GM18511 (cell line): ENCODE results near the gene ANGPTL4.
"Not testable (repeated sequence)": the region's sequence is repeated elsewhere in the genome, so short reads cannot be mapped to it uniquely, and the experiment has no call there.

Experiments used
- ATAC-seq: cut with Tn5 transposase; IDR thresholded peaks from one replicate; pipeline ENCODE4 v1.9.1; 2021; ENCODE audit warnings: mild to moderate bottlenecking, moderate library complexity; ENCODE audit not compliant: unreplicated experiment

The ANGPTL4 gene

DNA sequence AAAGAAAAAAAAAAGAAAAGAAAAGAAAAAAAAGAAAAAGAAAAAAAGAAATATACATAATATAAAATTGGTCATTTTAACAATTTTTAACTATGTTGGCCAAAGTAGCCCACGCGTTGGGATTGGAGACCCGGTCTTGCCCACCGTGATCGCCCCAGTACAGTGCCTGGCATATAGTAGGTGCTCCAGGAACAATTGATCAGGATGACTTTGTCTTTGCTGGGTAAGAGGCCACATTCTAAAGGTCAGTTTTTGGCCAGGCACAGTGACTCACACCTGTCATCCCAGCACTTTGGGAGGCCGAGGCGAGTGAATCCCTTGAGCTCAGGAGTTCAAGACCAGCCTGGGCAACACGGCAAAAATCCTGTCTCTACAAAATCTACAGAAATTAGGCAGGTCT is 3.8 kb upstream of the ANGPTL4 start:
- no peak for ATAC-seq

GRCh38 chr19:8361921-8362793 is 1.8 kb upstream of the ANGPTL4 start:
- no peak for ATAC-seq

DNA sequence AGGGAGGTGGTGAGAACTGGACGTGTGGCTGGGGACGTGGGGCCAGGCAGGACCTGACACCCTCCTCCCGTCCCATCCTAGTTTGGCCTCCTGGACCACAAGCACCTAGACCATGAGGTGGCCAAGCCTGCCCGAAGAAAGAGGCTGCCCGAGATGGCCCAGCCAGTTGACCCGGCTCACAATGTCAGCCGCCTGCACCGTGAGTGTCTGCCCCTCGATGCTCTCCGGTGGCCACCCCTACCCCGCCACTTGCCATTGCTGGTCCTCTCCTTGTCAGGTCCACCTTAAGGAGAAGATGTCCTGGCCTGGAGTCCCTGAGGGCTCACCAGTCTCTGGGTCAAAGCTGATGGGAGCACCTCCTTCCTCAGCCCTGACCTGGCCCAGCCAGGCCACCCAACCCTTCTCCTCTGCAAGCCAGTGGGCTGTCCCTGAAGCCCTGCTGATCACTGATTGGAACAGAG is 2.2 kb downstream of the ANGPTL4 start:
- ATAC-seq: no peak

DNA sequence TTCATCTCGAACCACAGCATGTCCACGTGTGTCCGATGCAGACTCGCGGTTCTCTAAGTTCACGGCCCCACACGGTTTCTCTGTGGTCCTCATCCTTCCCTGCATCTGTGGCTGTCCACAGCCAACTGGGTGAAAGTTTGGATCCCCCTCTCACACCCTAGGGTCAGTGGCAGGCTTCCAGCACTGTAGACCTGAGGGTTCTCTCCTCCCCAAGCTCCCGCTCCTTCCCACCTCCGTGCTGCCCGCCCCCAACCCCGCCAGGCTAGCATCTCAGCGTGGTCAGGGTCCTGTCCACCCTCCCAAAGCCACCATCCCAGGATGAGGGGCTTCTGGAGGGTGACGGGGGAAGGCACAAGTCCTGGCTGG is 3.0 kb downstream of the ANGPTL4 start:
- ATAC-seq: no peak

GRCh38 chr19:8367327-8368001 is 3.5 kb downstream of the ANGPTL4 start:
- no peak for ATAC-seq

DNA sequence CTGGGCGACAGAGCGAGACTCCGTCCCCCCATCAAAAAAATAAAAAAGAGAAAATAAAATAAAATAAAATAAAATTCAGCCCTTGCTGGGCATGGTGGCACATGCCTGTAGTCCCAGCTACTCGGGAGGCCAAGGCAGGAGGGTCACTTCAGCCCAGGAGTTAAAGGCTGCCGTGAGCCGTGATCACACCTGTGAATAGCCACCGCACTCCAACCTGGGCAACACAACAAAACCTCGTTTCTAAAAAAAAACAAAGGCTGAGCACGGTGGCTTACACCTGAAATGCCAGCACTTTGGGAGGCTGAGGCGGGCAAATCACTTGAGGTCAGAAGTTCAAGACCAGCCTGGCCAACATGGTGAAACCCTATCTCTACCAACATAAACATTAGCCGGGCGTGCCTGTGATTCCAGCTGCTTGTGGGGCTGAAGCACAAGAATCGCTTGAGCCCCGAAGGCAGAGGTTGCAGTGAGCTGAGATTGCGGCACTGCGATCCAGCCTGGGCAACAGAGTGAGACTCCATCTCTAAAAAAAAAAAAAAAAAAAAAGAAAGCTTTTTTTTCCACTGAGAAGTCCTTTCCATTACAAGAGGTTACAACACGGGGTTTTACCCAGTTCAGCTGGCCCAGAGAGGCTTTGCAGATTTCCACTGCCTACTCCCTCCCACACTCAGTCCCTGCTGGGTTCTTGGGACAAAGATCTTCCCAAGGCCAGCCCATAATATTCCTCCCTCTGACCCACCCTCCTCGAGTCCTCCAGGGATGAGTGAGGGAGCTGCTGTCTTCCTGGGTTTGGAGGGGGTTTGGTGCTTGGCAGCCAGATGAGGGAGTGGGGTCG is 6.4 kb downstream of the ANGPTL4 start:
- ATAC-seq: no peak

DNA sequence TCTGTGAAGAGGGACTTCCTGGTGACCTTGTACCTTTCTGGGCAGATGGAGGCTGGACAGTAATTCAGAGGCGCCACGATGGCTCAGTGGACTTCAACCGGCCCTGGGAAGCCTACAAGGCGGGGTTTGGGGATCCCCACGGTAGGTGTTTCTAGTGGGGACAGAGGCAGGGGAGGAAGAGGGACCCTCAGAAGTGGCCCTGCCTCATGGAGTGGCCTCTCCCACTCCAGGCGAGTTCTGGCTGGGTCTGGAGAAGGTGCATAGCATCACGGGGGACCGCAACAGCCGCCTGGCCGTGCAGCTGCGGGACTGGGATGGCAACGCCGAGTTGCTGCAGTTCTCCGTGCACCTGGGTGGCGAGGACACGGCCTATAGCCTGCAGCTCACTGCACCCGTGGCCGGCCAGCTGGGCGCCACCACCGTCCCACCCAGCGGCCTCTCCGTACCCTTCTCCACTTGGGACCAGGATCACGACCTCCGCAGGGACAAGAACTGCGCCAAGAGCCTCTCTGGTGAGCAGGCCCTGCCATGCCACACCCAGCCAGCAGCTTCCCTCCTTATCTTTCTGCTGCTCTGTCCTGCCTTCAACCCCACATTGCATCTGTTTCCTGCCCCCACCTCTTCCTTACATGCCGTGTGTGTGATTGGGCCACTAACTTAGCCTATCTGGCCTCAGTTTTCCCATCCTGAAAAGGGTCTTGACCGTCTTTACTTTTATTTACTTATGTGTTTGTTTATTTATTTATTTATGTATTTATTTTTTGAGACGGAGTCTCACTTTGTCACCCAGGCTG is 7.3 kb downstream of the ANGPTL4 start:
- ATAC-seq: no peak

DNA sequence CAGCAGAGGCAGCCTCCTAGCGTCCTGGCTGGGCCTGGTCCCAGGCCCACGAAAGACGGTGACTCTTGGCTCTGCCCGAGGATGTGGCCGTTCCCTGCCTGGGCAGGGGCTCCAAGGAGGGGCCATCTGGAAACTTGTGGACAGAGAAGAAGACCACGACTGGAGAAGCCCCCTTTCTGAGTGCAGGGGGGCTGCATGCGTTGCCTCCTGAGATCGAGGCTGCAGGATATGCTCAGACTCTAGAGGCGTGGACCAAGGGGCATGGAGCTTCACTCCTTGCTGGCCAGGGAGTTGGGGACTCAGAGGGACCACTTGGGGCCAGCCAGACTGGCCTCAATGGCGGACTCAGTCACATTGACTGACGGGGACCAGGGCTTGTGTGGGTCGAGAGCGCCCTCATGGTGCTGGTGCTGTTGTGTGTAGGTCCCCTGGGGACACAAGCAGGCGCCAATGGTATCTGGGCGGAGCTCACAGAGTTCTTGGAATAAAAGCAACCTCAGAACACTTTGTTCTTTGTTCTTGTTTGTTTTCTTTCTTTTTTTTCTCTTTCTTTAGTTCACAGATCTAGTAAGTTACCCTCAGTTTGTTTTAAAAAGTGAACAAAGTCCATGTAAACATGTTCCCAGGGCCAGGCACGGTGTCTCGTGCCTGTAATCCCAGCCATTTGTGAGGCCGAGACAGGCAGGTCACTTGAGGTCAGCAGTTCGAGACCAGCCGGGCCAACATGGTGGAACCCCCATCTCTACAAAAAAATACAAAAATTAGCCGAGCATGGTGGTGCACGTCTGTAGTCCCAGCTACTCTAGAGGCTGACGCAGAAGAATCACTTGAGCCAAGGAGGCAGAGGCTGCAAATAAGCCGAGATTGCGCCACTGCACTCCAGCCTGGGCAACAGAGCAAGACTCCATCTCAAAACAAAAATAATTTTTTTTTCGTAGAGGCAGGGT is 10.2 kb downstream of the ANGPTL4 start:
- ATAC-seq: no peak

- not testable (repeated sequence) for ATAC-seq
These were observed 11.8 kb downstream of the ANGPTL4 start for GRCh38 chr19:8375766-8376165.

DNA sequence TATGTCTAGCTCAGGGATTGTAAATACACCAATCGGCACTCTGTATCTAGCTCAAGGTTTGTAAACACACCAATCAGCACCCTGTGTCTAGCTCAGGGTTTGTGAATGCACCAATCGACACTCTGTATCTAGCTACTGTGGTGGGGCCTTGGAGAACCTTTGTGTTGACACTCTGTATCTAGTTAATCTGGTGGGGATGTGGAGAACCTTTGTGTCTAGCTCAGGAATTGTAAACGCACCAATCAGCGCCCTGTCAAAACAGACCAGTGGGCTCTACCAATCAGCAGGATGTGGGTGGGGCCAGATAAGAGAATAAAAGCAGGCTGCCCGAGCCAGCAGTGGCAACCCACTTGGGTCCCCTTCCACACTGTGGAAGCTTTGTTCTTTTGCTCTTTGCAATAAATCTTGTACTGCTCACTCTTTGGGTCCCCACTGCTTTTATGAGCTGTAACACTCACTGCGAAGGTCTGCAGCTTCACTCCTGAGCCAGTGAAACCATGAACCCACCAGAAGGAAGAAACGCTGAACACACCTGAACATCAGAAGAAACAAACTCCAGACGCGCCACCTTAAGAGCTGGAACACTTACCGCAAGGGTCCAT is 12.5 kb downstream of the ANGPTL4 start:
- ATAC-seq: not testable (repeated sequence)

DNA sequence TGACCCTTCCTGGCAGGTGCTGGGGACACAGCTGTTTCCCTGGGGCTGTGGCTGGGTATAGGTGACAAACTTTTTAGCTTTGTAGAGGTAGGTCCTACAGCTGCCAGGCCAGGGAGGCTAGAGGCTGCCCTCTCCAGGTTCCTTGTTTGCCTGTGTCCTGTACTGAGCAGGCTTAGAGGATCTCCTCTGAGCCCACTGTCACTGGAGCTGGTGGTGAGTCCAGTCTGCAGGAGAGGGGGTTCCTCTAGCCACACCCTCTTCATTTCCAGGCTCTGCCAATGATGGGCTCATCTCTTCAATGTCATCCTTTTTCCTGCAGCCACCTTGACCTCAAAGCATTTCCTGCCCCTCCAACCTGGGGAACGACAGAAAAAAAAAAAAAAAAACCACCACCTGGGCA is 13.6 kb downstream of the ANGPTL4 start:
- no peak for ATAC-seq

DNA sequence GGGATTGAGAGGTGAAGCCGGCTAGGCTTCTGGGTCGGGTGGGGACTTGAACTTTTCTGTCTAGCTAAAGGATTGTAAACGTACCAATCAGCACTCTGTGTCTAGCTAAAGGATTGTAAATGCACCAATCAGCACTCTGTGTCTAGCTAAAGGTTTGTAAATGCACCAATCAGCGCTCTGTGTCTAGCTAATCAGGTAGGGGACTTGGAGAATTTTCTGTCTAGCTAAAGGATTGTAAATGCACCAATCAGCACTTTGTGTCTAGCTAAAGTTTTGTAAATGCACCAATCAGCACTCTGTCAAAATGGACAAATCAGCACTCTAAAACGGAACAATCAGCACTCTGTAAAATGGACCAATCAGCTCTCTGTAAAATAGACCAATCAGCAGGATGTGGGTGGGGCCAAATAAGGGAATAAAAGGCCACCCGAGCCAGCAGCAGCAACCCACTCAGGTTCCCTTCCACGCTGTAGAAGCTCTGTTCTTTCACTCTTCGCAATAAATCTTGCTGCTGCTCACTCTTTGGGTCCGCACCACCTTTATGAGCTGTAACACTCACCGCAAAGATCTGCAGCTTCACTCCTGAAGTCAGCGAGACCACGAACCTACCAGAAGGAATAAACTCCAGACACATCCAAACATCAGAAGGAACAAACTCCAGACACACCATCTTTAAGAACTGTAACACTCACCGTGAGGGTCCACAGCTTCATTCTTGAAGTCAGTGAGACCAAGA is 15.4 kb downstream of the ANGPTL4 start:
- ATAC-seq: not testable (repeated sequence)

DNA sequence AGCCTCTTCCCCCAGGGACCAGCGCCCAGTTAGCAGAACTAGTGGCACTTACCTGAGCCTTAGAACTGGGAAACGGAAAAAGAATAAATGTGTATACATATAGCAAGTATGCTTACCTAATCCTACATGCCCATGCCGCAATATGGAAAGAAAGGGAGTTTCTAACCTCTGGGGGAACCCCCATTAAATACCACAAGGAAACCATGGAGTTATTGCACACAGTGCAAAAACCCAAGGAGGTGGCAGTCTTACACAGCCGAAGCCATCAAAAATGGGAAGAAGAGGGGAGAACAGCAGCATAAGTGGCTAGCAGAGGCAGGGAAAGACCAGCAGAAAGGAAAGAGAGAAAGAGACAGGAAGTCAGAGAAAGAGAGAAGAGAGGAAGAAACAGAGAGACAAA is 20.6 kb downstream of the ANGPTL4 start:
- not testable (repeated sequence) for ATAC-seq

DNA sequence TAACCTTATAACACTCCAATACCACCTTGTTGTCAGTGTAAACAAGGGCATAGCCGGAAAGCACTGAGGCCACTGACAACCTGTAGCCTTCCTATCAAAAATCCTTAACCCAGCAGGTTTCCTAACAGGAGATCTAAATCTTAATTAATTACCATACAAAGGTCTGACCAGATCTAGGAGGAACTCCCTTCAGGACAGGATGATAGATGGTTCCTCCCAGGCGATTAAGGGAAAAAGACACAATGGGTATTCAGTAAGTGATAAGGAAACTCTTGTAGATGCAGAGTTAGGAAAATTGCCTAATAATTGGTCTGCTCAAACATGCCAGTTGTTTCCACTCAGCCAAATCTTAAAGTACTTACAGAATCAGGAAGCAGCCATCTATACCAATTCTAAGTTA is 21.1 kb downstream of the ANGPTL4 start:
- not testable (repeated sequence) for ATAC-seq

GRCh38 chr19:8385566-8385965 is 21.6 kb downstream of the ANGPTL4 start:
- not testable (repeated sequence) for ATAC-seq

DNA sequence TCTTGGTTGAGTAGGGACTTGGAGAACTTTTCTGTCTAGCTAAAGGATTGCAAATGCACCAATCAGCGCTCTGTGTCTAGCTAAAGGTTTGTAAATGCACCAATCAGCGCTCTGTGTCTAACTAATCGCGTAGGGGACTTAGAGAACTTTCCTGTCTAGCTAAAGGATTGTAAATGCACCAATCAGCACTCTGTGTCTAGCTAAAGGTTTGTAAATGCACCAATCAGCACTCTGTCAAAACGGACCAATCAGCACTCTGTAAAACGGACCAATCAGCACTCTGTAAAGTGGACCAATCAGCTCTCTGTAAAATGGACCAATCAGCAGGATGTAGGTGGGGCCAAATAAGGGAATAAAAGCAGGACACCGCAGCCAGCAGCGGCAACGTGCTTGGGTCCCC is 22.5 kb downstream of the ANGPTL4 start:
- not testable (repeated sequence) for ATAC-seq

DNA sequence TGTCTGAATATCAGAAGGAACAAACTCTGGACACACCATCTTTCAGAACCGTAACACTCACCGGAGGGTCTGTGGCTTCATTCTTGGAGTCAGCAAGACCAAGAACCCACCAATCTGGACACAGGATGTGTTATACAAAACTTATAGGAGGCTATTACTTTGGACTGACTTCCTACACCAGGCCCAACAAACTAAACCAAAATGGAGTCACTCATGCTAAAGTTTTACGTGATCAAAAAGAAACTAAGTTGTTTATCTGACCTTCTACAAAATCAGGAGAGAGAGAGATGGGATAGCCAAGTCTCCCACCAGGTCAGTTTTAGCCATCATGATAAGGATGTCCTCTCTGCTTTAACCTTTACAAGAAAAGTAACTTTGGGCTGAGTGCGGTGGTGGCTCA is 23.0 kb downstream of the ANGPTL4 start:
- ATAC-seq: no peak
